ENCODE data around the gene PLA2G4F.
A peak's percentile ranks its signal among the peaks of the same experiment; 100 is the strongest.

PLA2G4F gene

GRCh38 chr15:42145546-42146455 is 10.6 kb downstream of the PLA2G4F start:
- DNase-seq: no peak

- DNase-seq: no peak
Observed at GRCh38 chr15:42144841-42145375, 11.5 kb downstream of the PLA2G4F start.

- no peak for DNase-seq
Observed at GRCh38 chr15:42143866-42144625, 12.4 kb downstream of the PLA2G4F start.

DNA sequence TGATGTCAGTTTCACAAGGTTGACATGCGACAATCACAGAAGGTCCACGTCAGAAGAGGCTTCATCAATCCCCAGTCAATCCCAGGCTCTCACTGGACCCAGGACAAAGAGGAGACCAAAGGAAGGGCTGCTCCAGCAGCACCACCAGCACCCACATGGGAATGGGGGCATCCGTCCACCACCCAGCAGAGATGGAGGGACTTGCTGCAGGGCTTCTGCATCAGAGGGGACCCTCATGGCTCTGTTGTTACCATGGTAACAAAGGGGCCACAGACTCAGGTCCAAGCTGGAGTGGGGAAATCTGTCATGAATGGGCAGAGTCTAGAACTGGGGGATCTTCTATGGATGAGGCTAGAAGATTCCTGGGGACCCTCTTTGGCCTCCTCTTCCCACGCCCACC is 13.1 kb downstream of the PLA2G4F start:
- DNase-seq: no peak

GRCh38 chr15:42141795-42142667 is 14.4 kb downstream of the PLA2G4F start:
- DNase-seq: no peak

GRCh38 chr15:42141246-42141645 is 15.2 kb downstream of the PLA2G4F start:
- no peak for DNase-seq

DNA sequence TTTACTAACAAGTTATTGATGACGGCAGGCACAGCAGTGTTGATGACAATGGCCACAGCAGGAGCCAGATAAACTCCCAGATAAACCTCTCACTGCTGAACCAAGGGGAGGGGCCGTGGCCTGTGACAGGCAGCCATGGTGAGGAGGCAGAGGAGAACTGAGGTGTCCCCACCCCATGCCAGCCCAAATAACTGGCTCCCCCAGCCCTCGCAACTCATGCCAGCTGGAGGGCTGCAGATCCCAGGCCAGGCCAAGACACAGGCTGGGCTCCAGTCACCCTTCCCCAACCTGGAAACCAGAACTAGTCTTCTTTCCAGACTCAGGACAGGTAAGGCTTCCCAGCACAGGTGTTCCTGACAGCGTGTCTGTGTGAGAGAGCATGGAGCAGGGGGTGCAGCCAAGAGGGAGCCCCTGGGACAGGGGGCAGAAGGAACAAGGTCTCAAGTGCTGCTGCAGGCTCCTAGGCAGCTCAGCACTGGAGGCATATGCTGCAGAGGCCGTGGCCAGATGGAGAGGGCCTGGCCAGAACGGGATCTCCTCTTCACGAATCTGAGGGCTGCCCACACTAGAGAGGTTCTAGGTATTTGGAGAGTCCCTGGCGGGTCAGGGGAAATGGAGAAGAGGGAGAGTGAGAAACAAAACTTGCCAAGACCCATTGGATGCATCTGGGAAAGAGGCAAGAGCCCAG is 15.9 kb downstream of the PLA2G4F start:
- no peak for DNase-seq

GRCh38 chr15:42139596-42139995 is 16.8 kb downstream of the PLA2G4F start:
- DNase-seq: no peak

GRCh38 chr15:42138968-42139386 is 17.5 kb downstream of the PLA2G4F start:
- no peak for DNase-seq

DNA sequence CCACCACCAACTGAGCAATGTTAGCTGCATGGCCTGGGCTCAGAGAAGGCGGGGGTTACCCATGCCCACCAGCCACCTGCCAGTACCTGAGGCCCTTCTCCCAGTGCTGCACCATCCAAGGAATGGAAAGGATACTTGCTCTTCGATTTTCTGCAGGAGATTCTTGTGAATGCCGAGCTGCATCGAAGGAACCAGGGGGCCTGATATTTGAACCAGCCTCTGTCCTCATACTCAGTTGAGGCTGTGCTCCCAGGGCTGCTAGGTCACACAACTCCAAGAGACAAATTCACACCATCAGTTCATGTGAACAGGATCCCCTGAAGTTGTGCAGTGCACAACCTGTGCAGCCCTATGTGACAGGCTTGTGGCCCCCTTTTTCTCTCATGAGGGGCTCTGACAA is 18.0 kb downstream of the PLA2G4F start:
- DNase-seq: no peak

GRCh38 chr15:42137461-42138261 is 18.8 kb downstream of the PLA2G4F start:
- peak; percentile 81 for DNase-seq

GRCh38 chr15:42136513-42136912 is 19.9 kb downstream of the PLA2G4F start:
- no peak for DNase-seq

- DNase-seq: no peak
Observed at GRCh38 chr15:42135351-42135750, 21.1 kb downstream of the PLA2G4F start.

GRCh38 chr15:42134617-42135245 is 21.7 kb downstream of the PLA2G4F start:
- DNase-seq: no peak

- DNase-seq: peak; percentile 91
Observed at GRCh38 chr15:42133886-42134502, 22.4 kb downstream of the PLA2G4F start.

DNA sequence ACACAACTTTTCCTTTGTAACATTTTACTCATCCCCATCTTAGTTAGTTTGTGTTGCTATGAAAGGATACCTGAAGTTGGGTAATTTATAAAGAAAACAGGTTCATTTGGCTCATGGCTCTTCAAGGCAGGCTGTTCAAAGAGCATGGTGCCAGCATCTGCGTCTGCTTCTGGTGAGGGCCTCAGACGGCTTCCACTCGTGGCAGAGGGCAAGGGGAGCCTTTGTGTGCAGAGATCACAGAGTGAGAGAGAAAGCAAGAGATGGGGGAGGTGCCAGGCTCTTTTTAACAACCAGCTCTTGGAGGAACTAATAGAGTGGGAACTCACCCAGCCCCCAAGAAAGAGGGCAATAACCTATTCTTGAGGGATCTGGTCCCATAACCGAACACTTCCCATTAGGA is 23.1 kb downstream of the PLA2G4F start:
- peak; percentile 43 for DNase-seq

DNA sequence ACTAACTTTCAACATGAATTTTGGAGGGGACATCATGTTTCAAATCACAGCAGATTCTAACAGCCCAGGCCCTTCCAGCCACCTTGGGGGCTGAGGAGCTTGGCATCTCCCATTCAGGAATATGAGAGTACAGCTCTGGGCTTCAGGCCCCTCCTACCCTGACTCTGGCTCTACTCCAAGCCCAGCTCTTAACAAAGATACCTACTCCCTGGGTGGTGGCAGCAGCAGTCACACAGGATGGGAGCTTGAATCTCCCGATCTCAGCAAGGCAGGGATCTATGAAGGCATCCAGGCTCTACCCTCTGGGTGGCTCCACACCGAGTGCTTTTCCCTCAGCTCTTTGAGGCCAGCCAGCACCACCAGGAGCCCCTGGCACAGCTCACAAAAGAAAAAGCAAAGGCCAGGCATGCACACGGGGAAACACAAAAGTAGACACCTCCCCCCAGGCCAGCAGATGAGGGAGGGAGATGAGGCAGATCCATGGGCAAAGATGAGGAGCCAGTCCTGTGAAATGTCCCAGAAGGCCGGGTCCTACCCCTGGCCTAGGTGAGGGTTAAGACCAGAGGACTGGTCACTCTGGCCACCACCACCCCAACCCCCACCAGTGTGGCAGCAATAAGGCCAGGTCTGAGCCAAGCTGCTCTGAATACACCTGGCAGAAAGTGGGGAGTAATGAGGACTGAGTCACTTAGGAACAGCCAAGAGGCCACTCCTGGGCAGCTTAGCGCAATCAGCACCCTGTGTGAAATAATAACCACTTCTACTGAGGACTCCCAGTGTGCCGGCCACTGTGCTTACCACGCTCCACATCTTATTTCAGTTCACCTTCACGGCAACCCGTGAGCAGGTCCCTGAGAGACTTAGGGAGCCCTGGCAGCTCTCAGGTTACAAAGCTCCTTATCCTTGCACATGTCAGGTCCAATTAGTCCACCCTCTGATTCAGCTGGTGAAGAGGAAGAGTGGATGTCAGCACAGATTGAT is 24.3 kb downstream of the PLA2G4F start:
- peak; percentile 98 for DNase-seq

DNA sequence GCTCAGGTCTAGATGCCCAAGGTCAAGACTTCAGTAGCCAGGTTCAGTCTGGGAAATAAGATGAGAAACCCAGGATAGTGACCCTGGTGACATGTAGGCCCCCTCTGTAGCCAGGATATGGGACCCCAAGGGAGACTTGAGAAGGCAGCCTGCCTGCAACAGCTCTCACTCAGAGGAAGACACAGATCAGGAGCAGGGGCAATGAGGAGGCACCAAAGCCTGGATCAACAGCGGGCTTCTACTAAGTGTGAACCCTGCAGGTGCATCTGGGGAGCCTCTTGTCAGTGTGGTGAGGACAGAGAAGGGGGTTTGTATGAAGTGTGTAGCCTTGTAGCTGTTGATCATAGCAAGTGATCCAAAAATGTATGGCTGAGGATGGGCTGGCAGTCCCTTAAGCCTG is 25.4 kb downstream of the PLA2G4F start:
- no peak for DNase-seq
